ENCODE results near the gene TRIM3.
"Not testable (repeated sequence)": the region's sequence is repeated elsewhere in the genome, so short reads cannot be mapped to it uniquely, and the experiment has no call there.

Gene TRIM3

GRCh38 chr11:6473451-6474412, at the start of gene TRIM3:
Gene TRIM3 (minus strand): TSS chr11:6473941. CDS start chr11:6465695, 8,246 bp downstream.
- DNase-seq (ENCODE audit: low read depth) = peak; percentile 68

DNA sequence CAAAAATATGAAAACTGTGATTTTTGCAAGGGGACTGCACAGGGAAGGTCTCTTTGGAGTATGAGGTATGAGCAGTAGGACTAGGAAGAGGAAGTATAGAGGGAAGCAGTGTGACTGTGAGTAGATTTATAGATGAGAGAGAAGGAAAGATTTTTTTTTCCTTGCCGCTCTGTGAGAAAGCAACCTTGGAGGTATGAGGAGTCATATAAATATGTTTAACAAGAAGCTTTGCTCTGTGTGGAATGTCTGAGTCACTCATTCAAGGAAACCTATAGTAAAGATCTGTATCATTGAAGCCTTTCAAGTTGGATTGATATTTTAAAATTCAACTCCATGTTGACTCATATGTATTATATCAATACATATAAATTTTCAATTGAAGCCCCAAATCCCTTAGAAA, 49.5 kb upstream of the TRIM3 start:
- DNase-seq (ENCODE audit: low read depth) = no peak

- not testable (repeated sequence) for DNase-seq (ENCODE audit: low read depth)
Observed at GRCh38 chr11:6521946-6522345, 48.2 kb upstream of the TRIM3 start.

DNA sequence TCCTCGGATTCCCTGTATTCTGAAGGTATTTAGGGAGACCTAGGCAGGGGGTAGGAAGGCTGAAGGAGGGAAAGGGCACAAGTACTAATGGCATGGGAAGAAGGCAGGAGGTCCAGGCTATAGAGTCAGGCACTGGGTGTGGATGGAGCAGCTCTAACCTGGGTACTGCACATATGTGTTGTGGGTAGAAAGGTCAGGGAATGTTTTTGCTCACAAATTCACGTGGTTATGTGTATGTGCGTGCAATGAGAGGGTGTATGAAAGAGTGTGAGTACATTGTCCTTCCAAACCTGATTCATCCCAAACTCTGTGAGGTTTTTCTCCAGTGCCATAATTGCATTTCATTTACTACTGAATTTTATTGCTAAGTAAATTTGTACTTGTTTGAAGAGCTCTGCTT, 46.5 kb upstream of the TRIM3 start:
- no peak for DNase-seq (ENCODE audit: low read depth)

DNA sequence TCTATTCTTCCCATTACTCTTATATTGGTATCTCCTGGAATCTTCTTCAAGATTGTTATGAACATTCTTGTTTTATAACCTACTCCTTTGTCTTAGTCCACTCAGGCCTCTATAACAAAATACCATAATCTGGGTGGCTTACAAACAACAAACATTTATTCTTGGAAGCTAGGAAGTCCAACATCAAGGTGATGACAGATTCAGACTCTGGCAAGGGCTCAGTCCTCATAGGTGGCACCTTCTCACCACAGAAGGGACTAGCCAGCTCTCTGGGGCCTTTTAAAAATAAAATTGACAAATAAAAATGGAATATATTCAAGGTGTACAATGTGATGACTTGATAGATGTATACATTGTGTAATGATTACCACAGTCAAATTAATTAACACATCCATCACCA, 43.1 kb upstream of the TRIM3 start:
- DNase-seq (ENCODE audit: low read depth) = no peak

GRCh38 chr11:6505577-6506240, 32.0 kb upstream of the TRIM3 start:
- no peak for DNase-seq (ENCODE audit: low read depth)

DNA sequence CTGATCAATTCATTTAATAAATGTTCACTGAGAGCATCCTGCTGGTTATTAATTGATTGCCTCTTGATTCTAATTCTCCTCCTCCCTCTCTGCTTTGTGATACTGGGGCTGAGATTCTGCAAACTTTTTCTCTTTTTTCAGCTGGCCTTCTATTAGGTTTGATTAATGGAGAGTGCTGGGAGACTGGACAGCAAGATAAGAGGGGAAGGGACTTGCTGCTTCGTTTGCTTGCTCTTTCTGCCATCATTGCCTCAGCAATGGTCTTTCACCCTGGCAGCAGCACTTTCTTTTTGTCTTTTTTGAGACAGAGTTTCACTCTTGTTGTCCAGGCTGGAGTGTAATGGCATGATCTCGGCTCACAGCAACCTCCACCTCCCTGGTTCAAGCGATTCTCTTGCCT, 30.4 kb upstream of the TRIM3 start:
- no peak for DNase-seq (ENCODE audit: low read depth)

DNA sequence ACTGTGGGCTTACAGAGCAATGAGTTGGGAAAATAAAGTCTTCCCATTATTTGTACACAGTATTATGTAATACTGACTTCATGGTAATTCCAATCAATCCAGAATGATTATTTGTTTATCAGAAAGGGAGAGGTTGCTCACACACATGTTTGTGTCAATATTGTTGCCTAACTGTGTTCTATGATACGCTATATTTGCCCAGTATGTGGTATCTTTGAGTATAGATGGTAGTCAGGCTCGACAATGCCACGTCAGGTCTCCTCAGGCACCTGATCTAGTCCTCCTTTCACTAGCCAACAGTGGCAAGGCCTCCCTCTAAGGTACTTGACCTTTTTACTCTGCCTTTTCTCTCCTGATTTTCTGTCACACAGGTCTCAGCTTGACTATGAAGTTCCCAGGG, 28.6 kb upstream of the TRIM3 start:
- DNase-seq (ENCODE audit: low read depth) = no peak

- DNase-seq (ENCODE audit: low read depth) = no peak
Observed at GRCh38 chr11:6498544-6498943, 24.8 kb upstream of the TRIM3 start.

GRCh38 chr11:6498121-6498520, 24.4 kb upstream of the TRIM3 start:
- DNase-seq (ENCODE audit: low read depth) = no peak

DNA sequence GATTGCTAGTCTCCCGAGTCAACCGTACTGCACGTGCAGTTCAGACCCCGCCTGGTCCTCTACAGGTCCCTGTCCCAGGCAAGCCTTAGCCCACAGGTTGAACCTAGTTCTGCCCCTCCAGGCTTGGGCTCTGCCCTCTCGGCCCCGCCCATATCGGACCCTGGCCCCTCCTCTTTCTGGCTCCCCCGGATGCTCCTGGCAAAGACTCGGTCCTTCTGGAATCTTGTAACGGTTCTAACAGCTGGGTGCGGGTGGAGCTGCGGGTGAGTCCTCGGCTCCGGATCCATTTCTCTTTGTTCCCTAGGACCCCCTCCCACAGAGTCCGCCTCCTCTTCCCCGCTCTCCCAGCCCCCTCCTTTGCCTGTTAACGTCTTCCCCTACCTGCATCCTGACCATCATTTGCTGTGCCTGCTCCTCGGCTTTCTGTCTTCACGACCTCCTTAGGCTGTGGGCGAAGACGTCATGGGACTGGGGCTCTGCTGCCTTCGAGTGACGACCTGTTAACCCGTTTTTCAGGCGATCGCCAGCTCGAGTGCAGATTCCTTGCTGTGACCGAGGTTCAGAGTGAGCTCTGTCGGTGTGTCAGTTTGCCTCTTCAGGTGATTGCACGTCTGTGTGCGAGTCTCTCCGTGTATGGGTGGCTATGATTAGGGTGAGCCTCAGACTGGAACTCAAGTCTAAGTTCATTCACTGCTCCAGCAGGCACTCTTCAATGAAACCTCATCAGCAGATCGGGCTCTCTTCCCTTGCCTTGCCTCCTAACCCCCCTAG, 23.5 kb upstream of the TRIM3 start, which contains the start of gene DNHD1:
DNHD1 (plus strand) TSS at position 212 of the 771 bp plus-strand sequence. CDS start 936 bp downstream, outside the sequence.
- no peak for DNase-seq (ENCODE audit: low read depth)

DNA sequence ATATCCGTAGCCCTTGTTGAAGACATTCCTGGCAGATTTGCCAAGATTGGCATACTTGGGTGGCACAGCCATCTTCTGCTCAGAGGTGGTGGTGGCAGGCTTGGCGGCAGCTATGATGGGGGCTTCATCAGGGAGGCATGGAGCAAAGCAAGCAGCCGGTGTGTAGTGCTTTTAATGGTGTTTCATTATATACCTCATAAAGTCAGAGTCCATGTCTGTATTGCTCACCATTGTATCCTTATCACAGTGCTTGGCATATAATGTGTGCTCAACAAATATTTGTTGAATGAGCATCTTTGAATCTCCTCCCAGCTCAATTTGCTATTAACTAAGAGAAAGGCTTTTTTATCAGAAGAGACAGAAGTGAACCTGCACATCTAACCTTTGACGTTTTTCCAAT, 15.6 kb upstream of the TRIM3 start:
- no peak for DNase-seq (ENCODE audit: low read depth)

- no peak for DNase-seq (ENCODE audit: low read depth)
Observed at GRCh38 chr11:6488821-6489220, 15.1 kb upstream of the TRIM3 start.

GRCh38 chr11:6488342-6488741, 14.6 kb upstream of the TRIM3 start:
- no peak for DNase-seq (ENCODE audit: low read depth)

DNA sequence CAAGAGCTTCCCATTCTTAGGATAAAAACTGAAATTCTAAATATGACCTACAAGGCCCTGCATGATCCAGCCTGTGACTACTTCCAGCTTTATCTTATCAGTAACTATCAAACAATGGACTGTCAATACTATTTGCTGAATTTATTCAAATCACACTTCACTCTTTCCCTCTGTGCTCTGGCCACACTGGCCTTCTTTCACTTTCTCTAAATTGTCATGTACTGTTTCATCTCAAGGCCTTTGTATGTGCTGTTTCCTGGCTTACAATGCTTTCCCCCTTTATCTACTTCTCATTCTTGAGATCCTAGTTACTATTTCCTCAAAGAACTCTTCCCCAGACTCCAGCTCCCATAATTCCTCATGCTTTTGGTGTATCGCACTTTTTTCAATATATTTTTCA, 13.2 kb upstream of the TRIM3 start:
- no peak for DNase-seq (ENCODE audit: low read depth)

- no peak for DNase-seq (ENCODE audit: low read depth)
Observed at GRCh38 chr11:6486256-6486655, 12.5 kb upstream of the TRIM3 start.

DNA sequence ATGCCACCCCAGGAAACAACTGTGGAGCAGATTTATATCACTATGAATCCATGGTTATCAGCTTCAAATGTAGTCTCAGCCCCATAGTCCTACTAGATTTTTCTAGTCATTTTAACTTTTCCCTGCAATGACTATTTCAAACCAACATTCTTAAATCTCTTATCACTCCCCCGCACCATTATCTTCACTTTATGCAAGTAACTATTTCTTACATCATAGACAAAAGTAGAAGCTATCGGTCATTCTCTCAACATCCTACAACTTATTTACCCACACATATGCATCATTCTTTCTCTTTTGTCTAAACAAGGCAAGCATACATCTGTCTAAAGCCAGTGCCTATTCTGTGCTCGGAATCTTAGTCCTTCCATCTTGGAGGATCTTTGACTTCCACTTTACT, 11.9 kb upstream of the TRIM3 start:
- DNase-seq (ENCODE audit: low read depth) = no peak

GRCh38 chr11:6483015-6483414, 9.3 kb upstream of the TRIM3 start:
- no peak for DNase-seq (ENCODE audit: low read depth)

- no peak for DNase-seq (ENCODE audit: low read depth)
Observed at GRCh38 chr11:6482441-6482840, 8.7 kb upstream of the TRIM3 start.

DNA sequence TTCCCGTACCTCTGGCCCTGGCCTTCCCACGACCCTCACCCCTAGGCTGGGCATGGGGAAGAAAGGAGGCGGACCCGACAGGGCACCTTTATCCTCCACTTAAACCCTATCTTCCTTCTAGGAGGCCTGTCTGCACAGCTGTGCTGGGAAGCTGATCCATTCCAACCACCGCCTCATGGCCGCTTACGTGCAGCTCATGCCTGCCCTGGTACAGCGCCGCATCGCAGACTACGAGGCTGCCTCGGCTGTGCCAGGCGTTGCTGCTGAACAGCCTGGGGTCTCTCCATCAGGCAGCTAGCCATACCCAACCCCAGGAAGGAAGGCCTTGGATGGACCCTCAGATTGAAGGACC, 8.2 kb upstream of the TRIM3 start:
- DNase-seq (ENCODE audit: low read depth) = no peak

GRCh38 chr11:6481012-6481923, 7.5 kb upstream of the TRIM3 start, which contains the start of the genes ARFIP2 and TIMM10B:
Gene ARFIP2 (minus strand): TSS chr11:6481331. CDS start chr11:6480421, 910 bp downstream.
Gene TIMM10B (plus strand): TSS chr11:6481501. CDS start chr11:6481517, 16 bp downstream.
- peak; percentile 96 for DNase-seq (ENCODE audit: low read depth)

Data from activated T-helper 9 cell treated with anti-CD3 and anti-CD28 coated beads, Interleukin-2, amount 50 U/mL, for 16 hours (primary cell).